ENCODE data around the gene MAPK1. TPM values are rescaled to one million over a fixed set of nuclear protein-coding genes. Genes with fewer than 3 reads are reported as not detected.

Gene MAPK1
- total RNA-seq, result 75.9 and 98.1 TPM in 2 replicates

DNA sequence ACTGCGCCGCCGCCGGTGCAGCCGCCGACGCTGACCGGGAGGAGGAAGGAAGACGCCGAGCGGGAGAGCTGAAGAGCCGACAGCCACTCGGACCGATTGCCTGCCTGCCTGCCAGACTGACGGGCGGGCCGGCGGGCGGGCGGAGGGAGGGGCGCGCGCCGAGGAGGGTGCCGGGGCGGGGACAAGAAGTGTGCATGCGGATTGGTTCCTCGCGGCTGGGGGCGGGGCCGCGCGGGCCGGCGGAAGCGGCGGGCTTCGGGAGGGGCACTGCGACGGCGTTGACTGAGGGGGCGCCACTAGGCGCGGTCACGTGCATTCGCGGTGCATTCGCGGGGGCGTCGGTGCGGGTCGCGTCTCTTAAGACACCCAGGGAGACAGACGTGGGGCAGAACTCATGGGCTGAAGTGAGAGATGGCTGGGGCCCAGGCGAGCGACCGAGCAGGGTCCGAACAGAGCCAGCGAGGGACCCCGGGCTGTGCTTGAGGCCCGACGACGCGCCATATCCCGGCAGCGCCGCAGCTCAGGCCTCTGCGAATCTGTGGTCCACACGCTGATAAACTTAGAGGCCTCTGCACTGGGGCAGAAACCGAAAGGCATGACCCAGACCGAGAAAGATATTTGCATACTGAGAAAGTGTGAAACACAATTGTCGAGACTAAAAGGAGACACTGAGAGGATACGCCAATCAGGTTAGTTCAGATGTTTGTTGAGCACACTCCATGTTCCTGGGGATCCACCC is at the start of gene MAPK1:
Gene MAPK1, minus strand, starts transcription at position 118 of the 739 bp plus-strand sequence. CDS start 205 bp downstream, outside the sequence.

DNA sequence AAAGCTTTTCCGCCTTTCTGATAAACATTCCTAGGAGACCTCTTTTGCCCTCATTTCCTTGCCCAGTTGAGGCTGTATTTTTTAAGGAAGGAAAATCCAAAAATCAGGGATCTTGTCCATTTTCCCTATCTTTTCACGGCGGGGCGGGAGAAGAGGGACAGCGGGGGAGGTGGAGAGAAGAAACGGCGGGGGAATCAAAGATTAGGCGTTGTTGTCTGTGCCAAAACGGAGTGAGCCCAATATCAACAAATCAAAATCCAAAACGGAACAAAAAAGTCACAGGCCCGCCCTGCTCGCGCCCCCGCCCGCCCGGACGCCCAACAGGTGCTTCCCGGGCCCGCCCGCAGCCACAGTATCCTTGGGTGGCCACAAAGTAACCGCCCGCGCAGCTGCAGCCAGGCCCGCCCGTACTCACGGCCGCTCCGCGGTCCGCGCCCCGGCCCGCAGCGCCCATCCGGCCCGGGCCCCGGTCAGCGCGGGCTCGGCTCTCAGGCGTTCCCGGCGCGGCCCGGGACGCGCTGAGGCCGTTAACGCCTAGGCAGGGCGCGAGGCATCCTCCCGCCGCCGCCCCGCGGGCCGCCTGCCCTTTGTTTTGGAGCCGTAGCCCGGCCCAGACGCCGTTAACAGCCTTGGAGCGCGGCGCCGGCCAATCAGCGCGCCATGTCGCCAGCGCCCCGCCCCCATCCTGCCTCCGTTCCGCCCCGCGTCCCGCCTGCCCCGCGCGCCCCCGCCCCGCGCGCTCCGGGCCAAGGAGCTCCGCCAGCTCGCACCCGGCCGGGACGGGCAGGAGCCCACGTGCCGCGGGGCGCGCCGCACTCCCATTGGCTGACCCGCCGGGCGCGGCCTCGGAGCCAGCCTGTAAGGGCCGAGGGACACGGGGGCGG is 132.0 kb downstream of the MAPK1 start, which contains the start of gene YPEL1:
Gene YPEL1, minus strand, starts transcription at position 595 of the 884 bp plus-strand sequence. CDS start 25,050 bp downstream, outside the sequence.

Other genes starting within 250 kb of the MAPK1 start
- 15.3 and 22.0 TPM in 2 replicates for gene YDJC, start 237.6 kb downstream of the MAPK1 start, total RNA-seq
- 0.22 and 0.25 TPM in 2 replicates for gene CCDC116, start 234.9 kb downstream of the MAPK1 start, total RNA-seq
- 54.5 and 107 TPM in 2 replicates for gene SDF2L1, start 225.3 kb downstream of the MAPK1 start, total RNA-seq
- 21.6 and 31.8 TPM in 2 replicates for gene PPIL2, start 201.6 kb downstream of the MAPK1 start, total RNA-seq
- 0.22 and 0.50 TPM in 2 replicates for gene YPEL1, start 131.9 kb downstream of the MAPK1 start, total RNA-seq
- gene PPM1F, start 85.2 kb upstream of the MAPK1 start, total RNA-seq, result 48.1 and 54.5 TPM in 2 replicates
- 20.0 and 29.3 TPM in 2 replicates for gene TOP3B, start 115.1 kb upstream of the MAPK1 start, total RNA-seq